ENCODE data around the gene GPSM3. TPM values are rescaled to one million over a fixed set of nuclear protein-coding genes. Genes with fewer than 3 reads are reported as not detected.
A peak's percentile ranks its signal among the peaks of the same experiment; 100 is the strongest.

GPSM3 gene
- total RNA-seq, 6 experiments from 2014 or later, result 4.0 to 10.1 (median 7.6) TPM

DNA sequence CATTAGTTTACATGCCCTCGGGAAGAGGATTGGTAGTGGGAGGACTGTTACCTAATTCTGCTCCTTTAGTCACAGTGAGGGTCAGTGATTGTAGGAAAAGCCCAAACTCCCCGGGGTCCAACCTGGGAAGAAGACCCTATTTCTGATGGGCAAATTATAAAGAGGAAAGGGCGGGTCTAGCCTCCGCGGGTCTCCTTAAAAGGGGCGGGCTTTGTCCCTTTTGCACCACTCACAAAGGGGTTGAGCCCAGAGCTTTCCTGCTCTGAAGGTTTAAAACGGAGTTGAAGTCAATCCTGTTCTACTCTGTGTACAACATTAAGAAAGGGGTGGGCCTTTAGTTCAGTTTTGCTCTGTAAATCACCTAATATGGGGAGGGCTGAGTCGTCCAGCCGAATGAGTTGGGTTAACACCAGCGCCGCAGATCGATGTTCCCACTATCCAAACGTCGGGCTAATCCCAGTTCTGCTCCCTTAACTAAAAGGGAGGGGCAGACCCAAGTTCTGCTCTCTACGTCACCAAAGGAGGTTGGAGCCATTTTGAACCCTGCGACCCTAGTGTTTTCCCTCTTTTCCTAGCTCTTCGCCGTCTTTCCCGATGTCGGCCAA is 15.2 kb downstream of the GPSM3 start:
- H3K27me3 Mint-ChIP-seq (ENCODE audit: insufficient read depth), result no peaks in the 10 kb centered on the region; the same call in 1 of the 2 replicates
- peak overlapping the region; percentile 99 for H3K27ac Mint-ChIP-seq
- no peak for TF ChIP-seq CTCF (IDR thresholded peaks at IDR 0.05)
- no peaks in the 10 kb centered on the region for H3K9me3 Mint-ChIP-seq
- no peak for DNase-seq
- H3K4me1 Mint-ChIP-seq (ENCODE audit: low read depth), result peaks cover 67% of the 10 kb centered on the region
- H3K4me3 Mint-ChIP-seq, result peak overlapping the region; percentile 96
- peaks cover 15% of the 10 kb centered on the region for H3K36me3 Mint-ChIP-seq (ENCODE audit: low read depth)

GRCh38 chr6:32176476-32177182 is 15.8 kb downstream of the GPSM3 start:
- H3K4me3 Mint-ChIP-seq, result peak overlapping the region; percentile 96
- DNase-seq, result peak; percentile 44
- H3K27me3 Mint-ChIP-seq (ENCODE audit: insufficient read depth), result no peaks in the 10 kb centered on the region; the same call in 1 of the 2 replicates
- no peak for TF ChIP-seq CTCF (IDR thresholded peaks at IDR 0.05)
- H3K9me3 Mint-ChIP-seq, result no peaks in the 10 kb centered on the region
- peaks cover 15% of the 10 kb centered on the region for H3K36me3 Mint-ChIP-seq (ENCODE audit: low read depth)
- peak overlapping the region; percentile 99 for H3K27ac Mint-ChIP-seq
- peaks cover 69% of the 10 kb centered on the region for H3K4me1 Mint-ChIP-seq (ENCODE audit: low read depth)

- TF ChIP-seq CTCF (IDR thresholded peaks at IDR 0.05), result no peak
- peak within 1 kb of the TSS; percentile 96 for H3K4me3 Mint-ChIP-seq
- peaks cover 3% of the 10 kb centered on the region; the same call in 1 of the 2 replicates for H3K27me3 Mint-ChIP-seq (ENCODE audit: insufficient read depth)
These were observed 16.6 kb downstream of the GPSM3 start, which contains the start of gene AGPAT1 for GRCh38 chr6:32175711-32176475. TSS of gene AGPAT1 (minus strand) at chr6:32176084. CDS start at chr6:32171496, 4,588 bp downstream.

DNA sequence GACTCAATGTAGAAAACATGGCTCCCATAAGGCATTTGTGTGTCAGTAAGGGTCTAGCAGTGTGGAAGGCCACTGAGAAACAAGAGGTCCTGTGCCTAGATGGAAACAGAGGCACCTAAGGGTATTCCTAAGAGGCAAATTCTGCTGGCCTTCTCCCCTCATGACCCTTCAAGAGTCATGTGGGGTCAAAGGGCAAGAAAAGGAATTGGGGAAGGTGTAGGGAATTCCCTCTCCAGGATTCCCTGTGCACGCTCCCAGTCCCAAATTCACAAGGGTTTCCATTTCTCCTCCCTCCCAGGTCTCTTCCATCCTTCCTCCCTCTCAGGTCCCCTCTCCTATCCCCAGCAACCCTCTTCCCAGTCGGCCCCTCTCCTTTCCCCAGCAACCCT is 17.1 kb downstream of the GPSM3 start:
- H3K27me3 Mint-ChIP-seq (ENCODE audit: insufficient read depth), result peaks cover 3% of the 10 kb centered on the region; the same call in 1 of the 2 replicates
- H3K4me1 Mint-ChIP-seq (ENCODE audit: low read depth), result peaks cover 77% of the 10 kb centered on the region
- no peaks in the 10 kb centered on the region for H3K9me3 Mint-ChIP-seq
- peaks cover 22% of the 10 kb centered on the region for H3K36me3 Mint-ChIP-seq (ENCODE audit: low read depth)
- peak overlapping the region; percentile 96 for H3K4me3 Mint-ChIP-seq
- TF ChIP-seq CTCF (IDR thresholded peaks at IDR 0.05), result no peak
- peak overlapping the region; percentile 99 for H3K27ac Mint-ChIP-seq
- no peak for DNase-seq

More at GRCh38 chr6:32175711-32176475, 16.6 kb downstream of the GPSM3 start, which contains the start of gene AGPAT1:
- no peaks in the 10 kb centered on the region for H3K9me3 Mint-ChIP-seq
- H3K27ac Mint-ChIP-seq, result peak within 1 kb of the TSS; percentile 99
- H3K4me1 Mint-ChIP-seq (ENCODE audit: low read depth), result peaks cover 76% of the 10 kb centered on the region
- H3K36me3 Mint-ChIP-seq (ENCODE audit: low read depth), result peaks cover 22% of the 10 kb centered on the region
- DNase-seq, result peak; percentile 98

GRCh38 chr6:32174416-32174815 is 18.0 kb downstream of the GPSM3 start:
- no peak for TF ChIP-seq CTCF (IDR thresholded peaks at IDR 0.05)
- Mint-ChIP-seq H3K27me3 (ENCODE audit: insufficient read depth) (peaks cover 3% of the 10 kb centered on the region; the same call in 1 of the 2 replicates), H3K27ac (no peak overlapping the region), H3K4me3 (peak overlapping the region; percentile 96), H3K4me1 (ENCODE audit: low read depth) (peaks cover 77% of the 10 kb centered on the region), H3K9me3 (no peaks in the 10 kb centered on the region), H3K36me3 (ENCODE audit: low read depth) (peaks cover 27% of the 10 kb centered on the region)
- DNase-seq, result no peak

Measured in HFFc6 (cell line).